Natural killer cell (primary cell): Measurements from ENCODE around the gene TRIM28. TPM values are rescaled to one million over a fixed set of nuclear protein-coding genes. Genes with fewer than 3 reads are reported as not detected.

Source experiments
- ATAC-seq, 3 donors: fragments of 150-1000 bp in 2 of 3; fragments of 200-7000 bp in 1 of 3; cut with Tn5 transposase; 1 replicate in 1 of 3; 2 replicates in 2 of 3; pipeline ENCODE4 v1.10.0; 2021; ENCODE audit warnings: mild to moderate bottlenecking in 2 of 3, moderate library complexity in 2 of 3
- DNase-seq, 2 donors: peaks; one replicate each; pipeline versions ENCODE4 v3.0.0 to v3.0.0-alpha.2; 2013 to 2021; ENCODE audit warnings: mixed read lengths in 1 of 2
- H3K27ac ChIP-seq: one replicate; pipeline ENCODE4 v1.5.1; 2013; ENCODE audit warnings: mild to moderate bottlenecking, low read length
- H3K27me3 ChIP-seq: one replicate; pipeline ENCODE4 v1.6.1; 2013; ENCODE audit warnings: low read length; ENCODE audit not compliant: control insufficient read depth, insufficient read depth
- H3K36me3 ChIP-seq: one replicate; pipeline ENCODE4 v1.6.1; 2013; ENCODE audit warnings: low read length; ENCODE audit not compliant: control insufficient read depth, insufficient read depth
- H3K4me1 ChIP-seq: one replicate; pipeline ENCODE4 v1.6.1; 2013; ENCODE audit warnings: low read length; ENCODE audit not compliant: control insufficient read depth, insufficient read depth
- H3K4me3 ChIP-seq: one replicate; pipeline ENCODE4 v1.5.1; 2013; ENCODE audit warnings: low read length
- H3K9me3 ChIP-seq: one replicate; pipeline ENCODE4 v1.6.1; 2013; ENCODE audit warnings: low read length; ENCODE audit not compliant: control insufficient read depth, insufficient read depth
- H3K27ac Mint-ChIP-seq, 2 donors: one replicate each; pipeline ENCODE4 v1.8.0; 2022; ENCODE audit warnings: mild to moderate bottlenecking in 2 of 2, mixed read lengths in 2 of 2, moderate library complexity in 1 of 2
- H3K27me3 Mint-ChIP-seq, 2 donors: one replicate each; pipeline ENCODE4 v1.8.0; 2022; ENCODE audit warnings: low read depth in 2 of 2, mixed read lengths in 2 of 2
- H3K36me3 Mint-ChIP-seq: one replicate; pipeline ENCODE4 v1.8.0; 2022; ENCODE audit warnings: mixed read lengths
- H3K4me1 Mint-ChIP-seq, 2 donors: one replicate each; pipeline ENCODE4 v1.8.0; 2022; ENCODE audit warnings: mixed read lengths in 2 of 2
- H3K4me3 Mint-ChIP-seq: one replicate; pipeline ENCODE4 v1.8.0; 2022; ENCODE audit warnings: mild to moderate bottlenecking, moderate library complexity, mixed read lengths
- H3K9me3 Mint-ChIP-seq, 2 donors: one replicate each; pipeline ENCODE4 v1.8.0; 2022; ENCODE audit warnings: mixed read lengths in 2 of 2
- CTCF ChIP-seq: fragments of 200-600 bp; IDR thresholded peaks from one replicate; pipeline ENCODE4 v1.8.0; 2022; ENCODE audit warnings: antibody characterized with exemption
- WGBS: methylation state at CpG from one replicate; pipeline ENCODE4 v1.1.7; 2013; ENCODE audit warnings: missing lambda C conversion rate; ENCODE audit not compliant: insufficient coverage; 5-methylcytosine and 5-hydroxymethylcytosine counted together
- intact Hi-C: fragments of 100-400 bp; cut with micrococcal nuclease; formaldehyde crosslinking; loops from one replicate; pipeline ENCODE4 v1.14.2; 2022
- total RNA-seq, 4 donors: library from RNA; stranded (reverse); fragments of 120-200 nt in 1 of 4; gene quantifications; one replicate each; pipeline versions ENCODE4 v1.2.3 to v1.2.4, GENCODE V29; 2013 to 2022

TRIM28 gene
- total RNA-seq, 3 donors from 2014 or later (not counting 1 experiment from before 2014, with no cell fraction given) = 330 to 451 (median 408) TPM

- H3K27ac ChIP-seq = no peak overlapping the region
- H3K4me1 Mint-ChIP-seq = peaks cover 30 to 39% of the 10 kb centered on the region in 2 donors
Observed at GRCh38 chr19:58551123-58551497, 7.2 kb downstream of the TRIM28 start.

GRCh38 chr19:58551577-58552471 lies 8.0 kb downstream of the TRIM28 start:
- Histone ChIP-seq H3K27me3 (no peaks in the 10 kb centered on the region), H3K4me3 (no peak overlapping the region), H3K36me3 (peaks cover 74% of the 10 kb centered on the region), H3K4me1 (peaks cover 30% of the 10 kb centered on the region), H3K27ac (no peak overlapping the region), H3K9me3 (no peaks in the 10 kb centered on the region)
- 96% methylated on average over 17 of the region's 18 CpGs for WGBS
- ATAC-seq (no peak), DNase-seq (no peak)
- Mint-ChIP-seq H3K9me3 (no peaks in the 10 kb centered on the region), H3K4me3 (no peak overlapping the region), H3K4me1 (peaks cover 23 to 39% of the 10 kb centered on the region in 2 donors), H3K36me3 (no peaks in the 10 kb centered on the region), H3K27ac (peak overlapping the region; percentile 99), H3K27me3 (no peaks in the 10 kb centered on the region)
- TF ChIP-seq CTCF = no peak
- intact Hi-C loops = no loop called here

More at GRCh38 chr19:58551123-58551497, 7.2 kb downstream of the TRIM28 start:
- no peak for ATAC-seq
- H3K4me3 ChIP-seq = no peak overlapping the region
- WGBS = 63% methylated on average over 1 of the region's 1 CpG
- H3K9me3 Mint-ChIP-seq = no peaks in the 10 kb centered on the region
- peaks cover 31% of the 10 kb centered on the region for H3K4me1 ChIP-seq
- no peaks in the 10 kb centered on the region for H3K9me3 ChIP-seq
- no peak for TF ChIP-seq CTCF
- no peaks in the 10 kb centered on the region for H3K27me3 ChIP-seq
- H3K27me3 Mint-ChIP-seq = no peaks in the 10 kb centered on the region
- DNase-seq = peak in 1 of 2 donors; percentile 17
- intact Hi-C loops = no loop called here
- H3K27ac Mint-ChIP-seq = peak overlapping the region; percentile 16 to 44
- no peak overlapping the region for H3K4me3 Mint-ChIP-seq
- no peaks in the 10 kb centered on the region for H3K36me3 Mint-ChIP-seq
- peaks cover 74% of the 10 kb centered on the region for H3K36me3 ChIP-seq

- TF ChIP-seq CTCF = no peak
- DNase-seq (no peak), ATAC-seq (no peak)
- H3K4me3 Mint-ChIP-seq = peak overlapping the region; percentile 2
- H3K4me1 ChIP-seq = peaks cover 38% of the 10 kb centered on the region
- H3K9me3 ChIP-seq = no peaks in the 10 kb centered on the region
- 85% methylated on average over 2 of the region's 2 CpGs for WGBS
- no peaks in the 10 kb centered on the region for H3K36me3 Mint-ChIP-seq
- no peaks in the 10 kb centered on the region for H3K9me3 Mint-ChIP-seq
- H3K4me3 ChIP-seq = no peak overlapping the region
- no peaks in the 10 kb centered on the region for H3K27me3 ChIP-seq
- peaks cover 27 to 45% of the 10 kb centered on the region in 2 donors for H3K4me1 Mint-ChIP-seq
- peak overlapping the region; percentile 99 for H3K27ac Mint-ChIP-seq
- no peak overlapping the region for H3K27ac ChIP-seq
- intact Hi-C loops = no loop called here
- no peaks in the 10 kb centered on the region for H3K27me3 Mint-ChIP-seq
- H3K36me3 ChIP-seq = peaks cover 71% of the 10 kb centered on the region
Observed at GRCh38 chr19:58552655-58553054, 8.8 kb downstream of the TRIM28 start.
